ENCODE measurements around the gene ECEL1.

ECEL1 gene

GRCh38 chr2:232483923-232484627, 3.6 kb downstream of the ECEL1 start:
- no peak overlapping the region for H3K4me3 ChIP-seq (ENCODE audit: low read depth, low read length)
- in situ Hi-C loops (cut with HindIII; ENCODE audit: low sequenced_read_pairs), result no loop called here
- no peak for TF ChIP-seq CTCF (IDR thresholded peaks at IDR 0.05; ENCODE audit: low read depth, low read length)
- DNase-seq (ENCODE audit: low read depth, low spot score), result no peak

GRCh38 chr2:232483311-232483922, 4.2 kb downstream of the ECEL1 start:
- DNase-seq (ENCODE audit: low read depth, low spot score), result no peak
- no peak overlapping the region for H3K4me3 ChIP-seq (ENCODE audit: low read depth, low read length)
- no peak for TF ChIP-seq CTCF (IDR thresholded peaks at IDR 0.05; ENCODE audit: low read depth, low read length)
- in situ Hi-C loops (cut with HindIII; ENCODE audit: low sequenced_read_pairs), result no loop called here

GRCh38 chr2:232482301-232483238, 5.1 kb downstream of the ECEL1 start:
- no peak for DNase-seq (ENCODE audit: low read depth, low spot score)
- in situ Hi-C loops (cut with HindIII; ENCODE audit: low sequenced_read_pairs), result no loop called here
- H3K4me3 ChIP-seq (ENCODE audit: low read depth, low read length), result no peak overlapping the region
- TF ChIP-seq CTCF (IDR thresholded peaks at IDR 0.05; ENCODE audit: low read depth, low read length), result no peak

GRCh38 chr2:232481322-232482140, 6.1 kb downstream of the ECEL1 start:
- in situ Hi-C loops (cut with HindIII; ENCODE audit: low sequenced_read_pairs), result no loop called here
- H3K4me3 ChIP-seq (ENCODE audit: low read depth, low read length), result no peak overlapping the region
- no peak for DNase-seq (ENCODE audit: low read depth, low spot score)
- no peak for TF ChIP-seq CTCF (IDR thresholded peaks at IDR 0.05; ENCODE audit: low read depth, low read length)

GRCh38 chr2:232480201-232481190, 7.1 kb downstream of the ECEL1 start:
- in situ Hi-C loops (cut with HindIII; ENCODE audit: low sequenced_read_pairs), result no loop called here
- no peak overlapping the region for H3K4me3 ChIP-seq (ENCODE audit: low read depth, low read length)
- no peak for DNase-seq (ENCODE audit: low read depth, low spot score)
- TF ChIP-seq CTCF (IDR thresholded peaks at IDR 0.05; ENCODE audit: low read depth, low read length), result no peak

All from astrocyte of the spinal cord (primary cell).